Mesenchymal stem cell (in vitro differentiated cells and primary cell): ENCODE results near the gene ARHGAP42.
A peak's percentile ranks its signal among the peaks of the same experiment; 100 is the strongest.

ENCODE experiments used
- DNase-seq: peaks from one replicate; pipeline ENCODE4 v3.0.0-alpha.2; 2013
- H2AFZ ChIP-seq: one replicate; pipeline ENCODE4 v1.6.1; 2013; ENCODE audit warnings: low read depth, mild to moderate bottlenecking, control low read depth, inconsistent platforms, low read length, moderate library complexity
- H2AK5ac ChIP-seq: 2 replicates; pipeline ENCODE4 v1.6.1; 2013; ENCODE audit warnings: low read length, moderate library complexity, mild to moderate bottlenecking, inconsistent platforms; ENCODE audit not compliant: severe bottlenecking
- H2BK120ac ChIP-seq: one replicate; pipeline ENCODE4 v1.6.1; 2013; ENCODE audit warnings: low read depth, mild to moderate bottlenecking, inconsistent platforms, low read length, moderate library complexity
- H2BK12ac ChIP-seq, 2 experiments: one replicate each; pipeline ENCODE4 v1.6.1; 2013; ENCODE audit warnings: inconsistent platforms in 2 of 2, low read length in 2 of 2, mild to moderate bottlenecking in 2 of 2, moderate library complexity in 2 of 2, control low read depth in 1 of 2
- H2BK15ac ChIP-seq: one replicate; pipeline ENCODE4 v1.6.1; 2013; ENCODE audit warnings: mild to moderate bottlenecking, low read depth, inconsistent platforms; ENCODE audit not compliant: poor library complexity, severe bottlenecking
- H2BK5ac ChIP-seq: 2 replicates; pipeline ENCODE4 v1.6.1; 2013; ENCODE audit warnings: low read depth, mild to moderate bottlenecking, low read length, control low read depth, inconsistent platforms; ENCODE audit not compliant: poor library complexity, severe bottlenecking
- H3K14ac ChIP-seq, 2 experiments: one replicate each; pipeline ENCODE4 v1.6.1; 2013; ENCODE audit warnings: inconsistent platforms in 2 of 2, low read length in 2 of 2, control low read depth in 1 of 2, mild to moderate bottlenecking in 1 of 2, moderate library complexity in 1 of 2
- H3K18ac ChIP-seq, 2 experiments: one replicate each; pipeline ENCODE4 v1.6.1; 2013; ENCODE audit warnings: inconsistent platforms in 2 of 2, low read length in 2 of 2, control low read depth in 1 of 2, low read depth in 1 of 2, mild to moderate bottlenecking in 1 of 2
- H3K23ac ChIP-seq, 2 experiments: one replicate each; pipeline ENCODE4 v1.6.1; 2013; ENCODE audit warnings: inconsistent platforms in 2 of 2, low read length in 2 of 2, mild to moderate bottlenecking in 2 of 2, moderate library complexity in 2 of 2, control low read depth in 1 of 2
- H3K27ac ChIP-seq: 2 replicates; pipeline ENCODE4 v1.5.1; 2013; ENCODE audit warnings: mild to moderate bottlenecking, moderate library complexity, low read length, control low read depth, inconsistent platforms; ENCODE audit not compliant: poor library complexity, severe bottlenecking
- H3K27me3 ChIP-seq, 2 experiments: 2 replicates each; pipeline versions ENCODE4 v1.6.1 to v1.7.0; 2013; ENCODE audit warnings: low read length in 2 of 2, mild to moderate bottlenecking in 2 of 2, moderate library complexity in 2 of 2, control low read depth in 1 of 2, inconsistent platforms in 1 of 2; ENCODE audit not compliant: control insufficient read depth in 1 of 2, insufficient read depth in 1 of 2
- H3K36me3 ChIP-seq, 2 experiments: 2 replicates each; pipeline versions ENCODE4 v1.6.1 to v1.7.0; 2013; ENCODE audit warnings: low read length in 2 of 2, control low read depth in 1 of 2, inconsistent platforms in 1 of 2, low read depth in 1 of 2, mild to moderate bottlenecking in 1 of 2; ENCODE audit not compliant: insufficient read depth in 2 of 2, control insufficient read depth in 1 of 2
- H3K4ac ChIP-seq, 2 experiments: one replicate each; pipeline ENCODE4 v1.6.1; 2013; ENCODE audit warnings: inconsistent platforms in 2 of 2, low read length in 2 of 2, mild to moderate bottlenecking in 2 of 2, moderate library complexity in 2 of 2, control low read depth in 1 of 2, low read depth in 1 of 2
- H3K4me1 ChIP-seq: 2 replicates; pipeline ENCODE4 v1.6.1; 2013; ENCODE audit warnings: low read depth, low read length, control low read depth; ENCODE audit not compliant: control insufficient read depth, insufficient read depth
- H3K4me2 ChIP-seq: 2 replicates; pipeline ENCODE4 v1.6.1; 2013; ENCODE audit warnings: low read length, mild to moderate bottlenecking, inconsistent platforms; ENCODE audit not compliant: poor library complexity, severe bottlenecking
- H3K4me3 ChIP-seq, 2 experiments: 2 replicates each; pipeline versions ENCODE4 v1.5.1 to v1.7.0; 2013; ENCODE audit warnings: low read length in 2 of 2, mild to moderate bottlenecking in 2 of 2, control low read depth in 1 of 2, low read depth in 1 of 2; ENCODE audit not compliant: insufficient read depth in 1 of 2
- H3K79me1 ChIP-seq: replicated peaks from 2 replicates; pipeline ENCODE4 v1.6.1; 2013; ENCODE audit warnings: mild to moderate bottlenecking, control low read depth, low read length, inconsistent platforms; ENCODE audit not compliant: poor library complexity, severe bottlenecking
- H3K9ac ChIP-seq: 2 replicates; pipeline ENCODE4 v1.7.0; 2013; ENCODE audit warnings: mild to moderate bottlenecking, low read length, moderate library complexity
- H3K9me3 ChIP-seq: 2 replicates; pipeline ENCODE4 v1.7.0; 2013; ENCODE audit warnings: mild to moderate bottlenecking, low read length; ENCODE audit not compliant: control insufficient read depth
- H4K8ac ChIP-seq: one replicate; pipeline ENCODE4 v1.6.1; 2013; ENCODE audit warnings: inconsistent platforms, mild to moderate bottlenecking, low read length, moderate library complexity
- H4K91ac ChIP-seq: one replicate; pipeline ENCODE4 v1.6.1; 2013; ENCODE audit warnings: mild to moderate bottlenecking, low read length, inconsistent platforms
- WGBS: methylation state at CpG from one replicate; pipeline ENCODE4 v1.1.7; 2013; ENCODE audit warnings: mixed read lengths; 5-methylcytosine and 5-hydroxymethylcytosine counted together

The ARHGAP42 gene

GRCh38 chr11:100869328-100869727 is 182.2 kb downstream of the ARHGAP42 start:
- no peak overlapping the region for H2BK5ac ChIP-seq
- no peaks in the 10 kb centered on the region for H3K36me3 ChIP-seq
- no peak overlapping the region for H3K27ac ChIP-seq
- no peak overlapping the region for H4K8ac ChIP-seq
- H3K4me1 ChIP-seq, result peaks cover 4% of the 10 kb centered on the region
- no peak overlapping the region for H2AFZ ChIP-seq
- H2AK5ac ChIP-seq, result no peak overlapping the region
- no peak overlapping the region for H3K4me3 ChIP-seq
- H2BK12ac ChIP-seq, result no peak overlapping the region
- H3K4ac ChIP-seq, result no peak overlapping the region
- H3K79me1 ChIP-seq, result peaks cover 14% of the 10 kb centered on the region
- no peak overlapping the region for H2BK15ac ChIP-seq
- H3K9ac ChIP-seq, result no peak overlapping the region
- no peak overlapping the region for H3K4me2 ChIP-seq
- 80% methylated on average over 1 of the region's 1 CpG for WGBS
- H2BK120ac ChIP-seq, result no peak overlapping the region
- DNase-seq, result no peak
- H3K27me3 ChIP-seq, result no peaks in the 10 kb centered on the region
- no peak overlapping the region for H3K18ac ChIP-seq
- no peak overlapping the region for H3K23ac ChIP-seq
- no peaks in the 10 kb centered on the region for H3K9me3 ChIP-seq
- H4K91ac ChIP-seq, result no peak overlapping the region
- H3K14ac ChIP-seq, result no peak overlapping the region

- H4K91ac ChIP-seq, result no peak overlapping the region
- no peak overlapping the region for H3K4ac ChIP-seq
- H2BK5ac ChIP-seq, result no peak overlapping the region
- H3K4me3 ChIP-seq, result no peak overlapping the region
- H4K8ac ChIP-seq, result no peak overlapping the region
- H2BK120ac ChIP-seq, result no peak overlapping the region
- peaks cover 5% of the 10 kb centered on the region for H3K4me1 ChIP-seq
- no peak for DNase-seq
- peaks cover 15% of the 10 kb centered on the region for H3K79me1 ChIP-seq
- H3K9ac ChIP-seq, result no peak overlapping the region
- H3K14ac ChIP-seq, result no peak overlapping the region
- no peak overlapping the region for H3K18ac ChIP-seq
- 83% methylated on average over 3 of the region's 4 CpGs for WGBS
- no peaks in the 10 kb centered on the region for H3K9me3 ChIP-seq
- H3K27me3 ChIP-seq, result no peaks in the 10 kb centered on the region
- no peak overlapping the region for H2BK12ac ChIP-seq
- no peak overlapping the region for H2BK15ac ChIP-seq
- H3K4me2 ChIP-seq, result no peak overlapping the region
- H3K27ac ChIP-seq, result no peak overlapping the region
- H2AK5ac ChIP-seq, result no peak overlapping the region
- no peaks in the 10 kb centered on the region for H3K36me3 ChIP-seq
- no peak overlapping the region for H3K23ac ChIP-seq
- H2AFZ ChIP-seq, result no peak overlapping the region
Observed at GRCh38 chr11:100870138-100870537, 183.1 kb downstream of the ARHGAP42 start.

DNA sequence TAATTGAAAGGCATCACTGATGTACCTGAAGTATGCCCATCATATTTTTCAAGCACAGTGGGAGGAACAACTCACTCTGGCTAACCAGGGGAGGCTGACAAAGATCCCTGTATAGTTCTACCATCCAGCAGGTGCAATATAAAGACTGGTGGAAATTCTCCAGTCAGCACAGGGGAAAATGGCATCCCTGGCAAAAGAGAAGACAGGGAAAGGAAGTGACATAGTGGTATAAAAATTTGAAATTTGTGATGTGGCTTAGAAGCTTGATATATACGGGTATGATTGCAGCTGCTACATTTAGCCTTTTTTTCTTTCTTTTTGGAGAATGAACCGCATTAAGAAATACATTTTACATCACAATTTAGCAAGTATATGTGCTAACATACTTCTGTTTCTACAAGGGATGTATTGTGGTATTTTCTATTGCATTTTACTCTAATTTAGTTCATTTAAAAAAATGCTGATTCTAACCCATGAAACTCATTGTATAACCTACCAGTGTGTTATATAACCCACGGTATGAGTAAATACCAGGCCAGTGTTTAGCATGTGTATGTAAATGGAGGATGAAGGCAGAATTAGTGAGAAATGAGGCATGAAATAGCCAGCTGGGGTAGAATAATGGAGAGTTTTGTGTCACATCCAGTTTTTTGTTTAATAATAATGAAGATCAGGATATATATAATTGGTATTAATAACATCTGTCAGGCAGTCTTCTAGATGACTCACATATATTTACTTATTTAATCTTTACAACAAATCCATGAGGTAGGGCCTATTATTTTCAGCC is 186.1 kb downstream of the ARHGAP42 start:
- H4K91ac ChIP-seq, result no peak overlapping the region
- H3K4me2 ChIP-seq, result no peak overlapping the region
- no peak overlapping the region for H2BK12ac ChIP-seq
- no peaks in the 10 kb centered on the region for H3K9me3 ChIP-seq
- no peak overlapping the region for H4K8ac ChIP-seq
- peaks cover 12% of the 10 kb centered on the region for H3K79me1 ChIP-seq
- H3K27ac ChIP-seq, result no peak overlapping the region
- DNase-seq, result no peak
- H3K27me3 ChIP-seq, result no peaks in the 10 kb centered on the region
- no peak overlapping the region for H3K14ac ChIP-seq
- no peaks in the 10 kb centered on the region for H3K36me3 ChIP-seq
- no peak overlapping the region for H3K4ac ChIP-seq
- no peak overlapping the region for H2BK120ac ChIP-seq
- WGBS, result 90% methylated on average over 1 of the region's 3 CpGs
- H3K4me3 ChIP-seq, result no peak overlapping the region
- no peak overlapping the region for H3K18ac ChIP-seq
- no peak overlapping the region for H3K23ac ChIP-seq
- H2BK15ac ChIP-seq, result no peak overlapping the region
- no peak overlapping the region for H2AFZ ChIP-seq
- peaks cover 12% of the 10 kb centered on the region for H3K4me1 ChIP-seq
- no peak overlapping the region for H2BK5ac ChIP-seq
- no peak overlapping the region for H3K9ac ChIP-seq
- H2AK5ac ChIP-seq, result no peak overlapping the region

DNA sequence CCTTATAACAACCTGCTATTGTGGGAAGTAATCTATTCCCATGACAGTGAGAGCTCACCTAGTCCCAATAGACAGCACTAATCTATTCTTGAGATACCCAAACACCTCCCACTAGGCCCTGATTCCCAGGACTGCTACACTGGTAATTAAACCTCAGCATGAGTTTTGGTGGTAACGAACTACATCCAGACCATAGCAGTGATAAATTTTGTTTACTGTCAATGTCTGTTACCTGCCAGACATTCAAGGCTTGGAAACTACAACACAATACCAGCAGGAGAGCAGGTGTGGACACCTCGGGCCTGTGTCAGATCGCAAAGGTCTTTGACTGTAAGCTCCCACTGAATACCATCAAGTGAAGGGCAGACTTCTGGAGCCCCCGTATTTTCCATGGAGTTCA is 187.1 kb downstream of the ARHGAP42 start:
- H3K9ac ChIP-seq, result no peak overlapping the region
- no peak overlapping the region for H3K4me3 ChIP-seq
- H3K14ac ChIP-seq, result peak overlapping the region in 1 of 2 experiments; percentile 15
- H3K4me1 ChIP-seq, result peaks cover 12% of the 10 kb centered on the region
- peak overlapping the region in 1 of 2 experiments; percentile 16 for H3K4ac ChIP-seq
- no peaks in the 10 kb centered on the region for H3K27me3 ChIP-seq
- no peaks in the 10 kb centered on the region for H3K36me3 ChIP-seq
- H3K4me2 ChIP-seq, result no peak overlapping the region
- H2AK5ac ChIP-seq, result peak overlapping the region; percentile 99
- DNase-seq, result no peak
- no peak overlapping the region for H2BK15ac ChIP-seq
- H3K18ac ChIP-seq, result no peak overlapping the region
- peak overlapping the region; percentile 14 for H2BK5ac ChIP-seq
- WGBS, result 96% methylated on average over 4 of the region's 4 CpGs
- no peak overlapping the region for H2BK120ac ChIP-seq
- H3K79me1 ChIP-seq, result peaks cover 12% of the 10 kb centered on the region
- peak overlapping the region; percentile 70 for H3K27ac ChIP-seq
- no peak overlapping the region for H2AFZ ChIP-seq
- no peaks in the 10 kb centered on the region for H3K9me3 ChIP-seq
- H4K8ac ChIP-seq, result no peak overlapping the region
- H4K91ac ChIP-seq, result no peak overlapping the region
- H2BK12ac ChIP-seq, result no peak overlapping the region
- no peak overlapping the region for H3K23ac ChIP-seq
